Breast epithelium (tissue), 4 donors: Measurements from ENCODE around the gene MPST. TPM values are rescaled to one million over a fixed set of nuclear protein-coding genes. Genes with fewer than 3 reads are reported as not detected.

ENCODE experiments used
- DNase-seq, 2 donors: peaks; one replicate each; pipeline ENCODE4 v3.0.0-alpha.2; 2019; ENCODE audit warnings: low spot score in 2 of 2
- H3K27ac ChIP-seq, 2 donors: fragments of 200-600 bp; sonication (generic) in 1 of 2; one replicate each; pipeline ENCODE4 v1.5.1; 2016 to 2019; ENCODE audit warnings: mild to moderate bottlenecking in 1 of 2
- H3K27me3 ChIP-seq, 2 donors: fragments of 200-600 bp; sonication (generic) in 1 of 2; one replicate each; pipeline versions ENCODE4 v1.5.1 to v1.6.0; 2017 to 2019; ENCODE audit warnings: control low read depth in 1 of 2, mild to moderate bottlenecking in 1 of 2
- H3K36me3 ChIP-seq: fragments of 200-600 bp; one replicate; pipeline ENCODE4 v1.5.1; 2019
- H3K4me1 ChIP-seq, 2 donors: fragments of 200-600 bp; sonication (generic); one replicate each; pipeline ENCODE4 v1.5.1; 2016 to 2019; ENCODE audit warnings: control low read depth in 1 of 2
- H3K4me3 ChIP-seq, 3 donors: fragments of 200-600 bp; sonication (generic); 1 replicate in 2 of 3; 2 replicates in 1 of 3; pipeline ENCODE4 v1.5.1; 2016 to 2019; ENCODE audit warnings: mild to moderate bottlenecking in 3 of 3, moderate library complexity in 2 of 3
- H3K9me3 ChIP-seq, 2 donors: fragments of 200-600 bp; sonication (generic) in 1 of 2; one replicate each; pipeline ENCODE4 v1.5.1; 2016 to 2019; ENCODE audit warnings: control low read depth in 1 of 2
- CTCF ChIP-seq, 3 donors: fragments of 450-650 bp; IDR thresholded peaks; one replicate each; pipeline ENCODE4 v1.5.1; 2016 to 2017; ENCODE audit warnings: antibody characterized with exemption in 3 of 3, mild to moderate bottlenecking in 3 of 3, moderate library complexity in 3 of 3
- POLR2A ChIP-seq: fragments of 450-650 bp; IDR thresholded peaks from one replicate; pipeline ENCODE4 v1.6.1; 2016; ENCODE audit warnings: antibody characterized with exemption, mild to moderate bottlenecking, moderate library complexity
- POLR2AphosphoS5 ChIP-seq, 3 donors: sonication (generic); formaldehyde crosslinking; IDR thresholded peaks; one replicate each; pipeline ENCODE4 v1.6.1; 2017; ENCODE audit warnings: antibody characterized with exemption in 3 of 3
- intact Hi-C: fragments of 100-400 bp; cut with DNase I; formaldehyde crosslinking; loops from one replicate; pipeline ENCODE4 v1.15.1; 2023; ENCODE audit warnings: low total_unique reads
- total RNA-seq, 3 donors: library from RNA; depleted of rRNA; stranded (reverse); fragments of >200 nt; gene quantifications; one replicate each; pipeline ENCODE4 v1.1.0, GENCODE V29; 2016

MPST gene
- total RNA-seq, 3 donors from 2014 or later = 72.0 to 175 (median 113) TPM

- Histone ChIP-seq H3K36me3 (no peaks in the 10 kb centered on the region), H3K27me3 (no peaks in the 10 kb centered on the region), H3K9me3 (no peaks in the 10 kb centered on the region), H3K4me1 (no peaks in the 10 kb centered on the region), H3K27ac (no peak overlapping the region), H3K4me3 (no peak overlapping the region)
- intact Hi-C loops = no loop called here
- no peak for DNase-seq
- TF ChIP-seq CTCF (IDR thresholded peaks at IDR 0.05) (no peak), POLR2AphosphoS5 (IDR thresholded peaks at IDR 0.05) (no peak), POLR2A (no peak)
Measured at GRCh38 chr22:37057796-37058510, 38.4 kb downstream of the MPST start.

GRCh38 chr22:37058917-37059701 lies 39.6 kb downstream of the MPST start:
- Histone ChIP-seq H3K9me3 (no peaks in the 10 kb centered on the region), H3K4me1 (no peaks in the 10 kb centered on the region), H3K4me3 (no peak overlapping the region), H3K27ac (no peak overlapping the region), H3K27me3 (no peaks in the 10 kb centered on the region), H3K36me3 (no peaks in the 10 kb centered on the region)
- intact Hi-C loops = no loop called here
- DNase-seq = no peak
- TF ChIP-seq POLR2A (no peak), POLR2AphosphoS5 (IDR thresholded peaks at IDR 0.05) (no peak), CTCF (IDR thresholded peaks at IDR 0.05) (no peak)

- Histone ChIP-seq H3K4me1 (no peaks in the 10 kb centered on the region), H3K27me3 (no peaks in the 10 kb centered on the region), H3K4me3 (no peak overlapping the region), H3K27ac (no peak overlapping the region), H3K9me3 (no peaks in the 10 kb centered on the region), H3K36me3 (no peaks in the 10 kb centered on the region)
- intact Hi-C loops = no loop called here
- TF ChIP-seq POLR2A = no peak
- TF ChIP-seq POLR2AphosphoS5 (IDR thresholded peaks at IDR 0.05) = no peak
- no peak for TF ChIP-seq CTCF (IDR thresholded peaks at IDR 0.05)
- DNase-seq = no peak
Measured at GRCh38 chr22:37059876-37060449, 40.4 kb downstream of the MPST start.

GRCh38 chr22:37060801-37061610 lies 41.5 kb downstream of the MPST start:
- no peaks in the 10 kb centered on the region for H3K9me3 ChIP-seq
- no peaks in the 10 kb centered on the region for H3K27me3 ChIP-seq
- TF ChIP-seq POLR2AphosphoS5 (IDR thresholded peaks at IDR 0.05) (no peak), CTCF (IDR thresholded peaks at IDR 0.05) (no peak), POLR2A (no peak)
- no peak for DNase-seq
- H3K27ac ChIP-seq = no peak overlapping the region
- H3K36me3 ChIP-seq = no peaks in the 10 kb centered on the region
- intact Hi-C loops = no loop called here
- no peak overlapping the region for H3K4me3 ChIP-seq
- H3K4me1 ChIP-seq = no peaks in the 10 kb centered on the region
